Panc1 (cell line): Measurements from ENCODE around the gene KCNIP4. TPM values are rescaled to one million over a fixed set of nuclear protein-coding genes. Genes with fewer than 3 reads are reported as not detected.

ENCODE experiments used
- ATAC-seq: fragments of 200-7000 bp; cut with Tn5 transposase; 2 replicates; pipeline ENCODE4 v1.9.1; 2020; ENCODE audit warnings: mild to moderate bottlenecking, moderate library complexity
- BruUV-seq: library from RNA; stranded (reverse); fragments of 400-500 nt; replicated peaks from 2 replicates; lab custom pipeline; 2021; lab: Mats Ljungman, UMichigan
- CTCF ChIA-PET: fragments of 300-600 bp; sonication (Branson Sonifier 250); formaldehyde crosslinking; loops from one replicate; lab custom pipeline; 2022; ENCODE audit warnings: antibody characterized with exemption; lab: Charles Lee
- POLR2A ChIA-PET: fragments of 300-600 bp; sonication (Branson Sonifier 250); formaldehyde crosslinking; loops from one replicate; lab custom pipeline; 2022; ENCODE audit warnings: antibody characterized with exemption; lab: Charles Lee
- DNase-seq: peaks from one replicate; pipeline ENCODE4 v3.0.0-alpha.2; 2010; ENCODE audit warnings: low read depth, low spot score
- H3K27ac ChIP-seq: 2 replicates; pipeline ENCODE4 v1.5.1; 2011; ENCODE audit warnings: mild to moderate bottlenecking, low read length, inconsistent platforms
- H3K27me3 ChIP-seq: fragments of 200-500 bp; sonication (Bioruptor generic); 2 replicates; pipeline ENCODE4 v1.6.0; 2014; ENCODE audit warnings: low read length, inconsistent platforms; ENCODE audit not compliant: control insufficient read depth, insufficient read depth
- H3K36me3 ChIP-seq: fragments of 200-500 bp; sonication (Bioruptor generic); 2 replicates; pipeline ENCODE4 v1.5.1; 2014; ENCODE audit warnings: inconsistent platforms, mild to moderate bottlenecking, low read length, moderate library complexity; ENCODE audit not compliant: control insufficient read depth, insufficient read depth
- H3K4me1 ChIP-seq: 2 replicates; pipeline ENCODE4 v1.5.1; 2011; ENCODE audit warnings: inconsistent platforms, mild to moderate bottlenecking, low read length, moderate library complexity; ENCODE audit not compliant: control insufficient read depth, insufficient read depth
- H3K4me3 ChIP-seq, 2 experiments: 2 replicates each; pipeline ENCODE4 v1.5.1; 2011 to 2012; ENCODE audit warnings: low read depth in 2 of 2, low read length in 2 of 2, mild to moderate bottlenecking in 2 of 2, inconsistent platforms in 1 of 2, moderate library complexity in 1 of 2
- H3K9me3 ChIP-seq: fragments of 200-500 bp; sonication (Bioruptor generic); 2 replicates; pipeline ENCODE4 v1.5.1; 2014; ENCODE audit warnings: low read depth, mild to moderate bottlenecking, inconsistent platforms, low read length, moderate library complexity; ENCODE audit not compliant: control insufficient read depth, insufficient read depth
- CTCF ChIP-seq: fragments of 450-650 bp; IDR thresholded peaks from 2 replicates; pipeline ENCODE4 v1.5.1; 2017; ENCODE audit warnings: mild to moderate bottlenecking
- POLR2AphosphoS5 ChIP-seq: IDR thresholded peaks from 2 replicates; pipeline ENCODE4 v1.6.1; 2012; ENCODE audit warnings: mild to moderate bottlenecking, low read depth, low read length, moderate library complexity
- SIN3A ChIP-seq: IDR thresholded peaks from 2 replicates; pipeline ENCODE4 v1.6.1; 2012; ENCODE audit warnings: low read depth, mild to moderate bottlenecking, low read length, moderate library complexity, borderline replicate concordance; ENCODE audit not compliant: insufficient read depth
- TCF7L2 ChIP-seq: IDR thresholded peaks from 2 replicates; pipeline ENCODE4 v1.6.1; 2011; ENCODE audit warnings: mild to moderate bottlenecking, low read depth, low read length, inconsistent platforms
- in situ Hi-C: cut with HindIII; loops from 2 replicates; pipeline ENCODE4 v1.10.0; 2016; ENCODE audit warnings: low sequenced_read_pairs, low pct_unique_long_range_greater_than_20kb
- intact Hi-C: fragments of 100-400 bp; cut with micrococcal nuclease; formaldehyde crosslinking; loops from one replicate; pipeline ENCODE4 v1.10.0; 2022; ENCODE audit not compliant: unreplicated experiment
- total RNA-seq: library from RNA; stranded (reverse); gene quantifications from one replicate; pipeline ENCODE4 v1.2.1, GENCODE V29; 2021; ENCODE audit not compliant: unreplicated experiment
- TF ChIP-seq, protein P1 (sequence below), 2 experiments: IDR thresholded peaks; 2 replicates each; pipeline ENCODE4 v1.6.1; 2011 to 2012; ENCODE audit warnings: low read depth in 2 of 2, control low read depth in 1 of 2, low read length in 1 of 2, mild to moderate bottlenecking in 1 of 2, moderate library complexity in 1 of 2; ENCODE audit not compliant: insufficient read depth in 1 of 2

The KCNIP4 gene
- total RNA-seq, 1 experiment from 2014 or later, result not detected

- no peaks in the 10 kb centered on the region for H3K4me1 ChIP-seq
- no peaks in the 10 kb centered on the region for H3K36me3 ChIP-seq
- ATAC-seq (no peak), DNase-seq (no peak)
- no peaks in the 10 kb centered on the region for H3K9me3 ChIP-seq
- TF ChIP-seq SIN3A (no peak), TCF7L2 (no peak), POLR2AphosphoS5 (no peak), CTCF (no peak)
- TF ChIP-seq, protein P1, sequence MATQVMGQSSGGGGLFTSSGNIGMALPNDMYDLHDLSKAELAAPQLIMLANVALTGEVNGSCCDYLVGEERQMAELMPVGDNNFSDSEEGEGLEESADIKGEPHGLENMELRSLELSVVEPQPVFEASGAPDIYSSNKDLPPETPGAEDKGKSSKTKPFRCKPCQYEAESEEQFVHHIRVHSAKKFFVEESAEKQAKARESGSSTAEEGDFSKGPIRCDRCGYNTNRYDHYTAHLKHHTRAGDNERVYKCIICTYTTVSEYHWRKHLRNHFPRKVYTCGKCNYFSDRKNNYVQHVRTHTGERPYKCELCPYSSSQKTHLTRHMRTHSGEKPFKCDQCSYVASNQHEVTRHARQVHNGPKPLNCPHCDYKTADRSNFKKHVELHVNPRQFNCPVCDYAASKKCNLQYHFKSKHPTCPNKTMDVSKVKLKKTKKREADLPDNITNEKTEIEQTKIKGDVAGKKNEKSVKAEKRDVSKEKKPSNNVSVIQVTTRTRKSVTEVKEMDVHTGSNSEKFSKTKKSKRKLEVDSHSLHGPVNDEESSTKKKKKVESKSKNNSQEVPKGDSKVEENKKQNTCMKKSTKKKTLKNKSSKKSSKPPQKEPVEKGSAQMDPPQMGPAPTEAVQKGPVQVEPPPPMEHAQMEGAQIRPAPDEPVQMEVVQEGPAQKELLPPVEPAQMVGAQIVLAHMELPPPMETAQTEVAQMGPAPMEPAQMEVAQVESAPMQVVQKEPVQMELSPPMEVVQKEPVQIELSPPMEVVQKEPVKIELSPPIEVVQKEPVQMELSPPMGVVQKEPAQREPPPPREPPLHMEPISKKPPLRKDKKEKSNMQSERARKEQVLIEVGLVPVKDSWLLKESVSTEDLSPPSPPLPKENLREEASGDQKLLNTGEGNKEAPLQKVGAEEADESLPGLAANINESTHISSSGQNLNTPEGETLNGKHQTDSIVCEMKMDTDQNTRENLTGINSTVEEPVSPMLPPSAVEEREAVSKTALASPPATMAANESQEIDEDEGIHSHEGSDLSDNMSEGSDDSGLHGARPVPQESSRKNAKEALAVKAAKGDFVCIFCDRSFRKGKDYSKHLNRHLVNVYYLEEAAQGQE (IDR thresholded peaks at IDR 0.05; ENCODE audit: insufficient read depth in 1 of 2, low read depth in 2 of 2, low read length in 1 of 2), result no peak
- BruUV-seq, result no TSS peak
- POLR2A ChIA-PET, result no interaction called here
- intact Hi-C loops (no loop called here), in situ Hi-C loops (no loop called here)
- CTCF ChIA-PET, result no interaction called here
- H3K27me3 ChIP-seq, result no peaks in the 10 kb centered on the region
- H3K27ac ChIP-seq, result no peak overlapping the region
- H3K4me3 ChIP-seq, result no peak overlapping the region
These were observed 239.5 kb downstream of the KCNIP4 start for GRCh38 chr4:21709031-21709430.

DNA sequence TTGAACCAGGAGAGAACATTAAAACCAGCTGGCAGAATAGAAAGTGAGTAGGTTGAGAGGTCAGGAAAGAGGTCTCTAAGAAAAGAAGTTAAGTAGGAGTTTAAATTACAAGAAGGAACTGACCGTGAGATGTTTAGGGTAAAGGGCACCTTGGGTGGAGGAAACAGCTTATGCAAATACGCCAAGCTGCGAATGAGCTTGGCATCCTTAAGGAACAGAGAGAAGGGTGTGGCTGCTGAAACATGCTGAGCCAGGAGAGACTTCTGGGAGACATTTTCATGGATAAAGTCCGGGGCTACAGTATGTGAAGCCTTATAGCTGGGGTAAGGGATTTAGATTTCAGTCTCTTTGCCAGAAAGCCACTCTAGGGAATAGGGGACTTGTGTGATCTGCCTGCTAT, 249.1 kb downstream of the KCNIP4 start:
- DNase-seq, result no peak
- Histone ChIP-seq H3K4me1 (no peaks in the 10 kb centered on the region), H3K4me3 (no peak overlapping the region), H3K27me3 (no peaks in the 10 kb centered on the region; the same call in 1 of the 2 replicates), H3K36me3 (no peaks in the 10 kb centered on the region), H3K9me3 (no peaks in the 10 kb centered on the region), H3K27ac (no peak overlapping the region)
- TF ChIP-seq, protein P1 (IDR thresholded peaks at IDR 0.05; ENCODE audit: insufficient read depth in 1 of 2, low read depth in 2 of 2, low read length in 1 of 2), result no peak
- no peak for TF ChIP-seq SIN3A
- no peak for TF ChIP-seq CTCF
- TF ChIP-seq TCF7L2, result no peak
- no peak for TF ChIP-seq POLR2AphosphoS5
- no peak for ATAC-seq
- POLR2A ChIA-PET, result no interaction called here
- in situ Hi-C loops (no loop called here), intact Hi-C loops (no loop called here)
- BruUV-seq, result no TSS peak
- CTCF ChIA-PET, result no interaction called here
